DND-41 (cell line): ENCODE measurements around the gene NEK8.

Source experiments
- ATAC-seq: fragments of 200-7000 bp; cut with Tn5 transposase; 3 replicates; pipeline ENCODE4 v1.9.1; 2021; ENCODE audit warnings: low read depth; ENCODE audit not compliant: insufficient read depth
- DNase-seq: peaks from one replicate; pipeline ENCODE4 v3.0.0-alpha.2; 2020
- H2AFZ ChIP-seq: 2 replicates; pipeline ENCODE4 v1.6.0; 2012; ENCODE audit warnings: low read depth, low read length
- H3K27ac ChIP-seq: 2 replicates; pipeline ENCODE4 v1.5.1; 2012; ENCODE audit warnings: low read length, inconsistent platforms
- H3K27me3 ChIP-seq: fragments of 200-600 bp; sonication (generic); 2 replicates; pipeline ENCODE4 v1.6.0; 2012; ENCODE audit warnings: low read length, mild to moderate bottlenecking, inconsistent platforms; ENCODE audit not compliant: insufficient read depth, poor library complexity
- H3K36me3 ChIP-seq: 2 replicates; pipeline ENCODE4 v1.5.1; 2012; ENCODE audit warnings: low read length, inconsistent platforms; ENCODE audit not compliant: insufficient read depth
- H3K4me1 ChIP-seq: 2 replicates; pipeline ENCODE4 v1.5.1; 2012; ENCODE audit warnings: mild to moderate bottlenecking, low read length; ENCODE audit not compliant: insufficient read depth
- H3K4me2 ChIP-seq: 2 replicates; pipeline ENCODE4 v1.6.0; 2012; ENCODE audit warnings: mild to moderate bottlenecking, moderate library complexity, low read length, inconsistent platforms; ENCODE audit not compliant: insufficient read depth
- H3K4me3 ChIP-seq, 2 experiments: fragments of 200-600 bp in 1 of 2; shearing (Covaris generic) in 1 of 2; 2 replicates each; pipeline ENCODE4 v1.5.1; 2012 to 2016; ENCODE audit warnings: inconsistent platforms in 2 of 2, low read length in 2 of 2, mild to moderate bottlenecking in 2 of 2, low read depth in 1 of 2, moderate library complexity in 1 of 2
- H3K79me2 ChIP-seq: 2 replicates; pipeline ENCODE4 v1.6.0; 2012; ENCODE audit warnings: low read length, inconsistent platforms; ENCODE audit not compliant: insufficient read depth
- H3K9ac ChIP-seq: 2 replicates; pipeline ENCODE4 v1.6.0; 2012; ENCODE audit warnings: low read depth, mild to moderate bottlenecking, inconsistent platforms, low read length, moderate library complexity
- H3K9me3 ChIP-seq: 2 replicates; pipeline ENCODE4 v1.5.1; 2012; ENCODE audit warnings: low read length, moderate library complexity, mild to moderate bottlenecking, inconsistent platforms; ENCODE audit not compliant: insufficient read depth, severe bottlenecking
- H4K20me1 ChIP-seq: 2 replicates; pipeline ENCODE4 v1.6.0; 2012; ENCODE audit warnings: low read length; ENCODE audit not compliant: insufficient read depth
- EZH2 ChIP-seq: IDR thresholded peaks from 3 replicates; pipeline ENCODE4 v1.6.1; 2012; ENCODE audit warnings: borderline replicate concordance, low read depth, mild to moderate bottlenecking, moderate library complexity, low read length, inconsistent platforms; ENCODE audit not compliant: severe bottlenecking
- TF ChIP-seq, protein P1 (sequence below): IDR thresholded peaks from 2 replicates; pipeline ENCODE4 v1.5.1; 2012; ENCODE audit warnings: borderline replicate concordance, low read length, moderate library complexity, mild to moderate bottlenecking; ENCODE audit not compliant: poor library complexity, severe bottlenecking; ENCODE audit errors: extremely low read depth

The NEK8 gene

DNA sequence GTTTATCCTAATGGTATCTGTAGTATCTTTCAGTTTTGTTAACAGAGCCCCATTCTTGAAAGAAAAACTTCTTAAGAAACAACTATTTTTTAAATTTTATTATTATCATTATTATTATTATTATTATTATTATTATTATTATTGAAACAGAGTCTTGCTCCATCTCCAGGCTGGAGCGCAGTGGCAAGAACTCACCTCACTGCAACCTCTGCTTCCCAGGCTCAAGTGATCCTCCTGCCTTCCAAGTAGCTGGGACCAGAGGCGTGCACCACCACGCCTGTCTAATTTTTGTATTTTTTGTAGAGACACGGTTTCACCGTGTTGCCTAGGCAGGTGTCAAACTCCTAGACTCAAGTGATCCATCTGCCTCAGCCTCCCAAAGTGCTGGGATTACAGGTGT lies 43.2 kb upstream of the NEK8 start:
- Histone ChIP-seq H3K4me3 (no peak overlapping the region), H3K27me3 (no peaks in the 10 kb centered on the region), H3K27ac (no peak overlapping the region), H2AFZ (no peak overlapping the region), H3K36me3 (peaks cover 98% of the 10 kb centered on the region), H3K79me2 (no peaks in the 10 kb centered on the region), H3K9me3 (no peaks in the 10 kb centered on the region), H4K20me1 (peaks cover 6% of the 10 kb centered on the region; the same call in 1 of the 2 replicates), H3K9ac (no peak overlapping the region), H3K4me1 (no peaks in the 10 kb centered on the region), H3K4me2 (no peak overlapping the region)
- ATAC-seq: no peak
- no peak for DNase-seq
- TF ChIP-seq, protein P1, sequence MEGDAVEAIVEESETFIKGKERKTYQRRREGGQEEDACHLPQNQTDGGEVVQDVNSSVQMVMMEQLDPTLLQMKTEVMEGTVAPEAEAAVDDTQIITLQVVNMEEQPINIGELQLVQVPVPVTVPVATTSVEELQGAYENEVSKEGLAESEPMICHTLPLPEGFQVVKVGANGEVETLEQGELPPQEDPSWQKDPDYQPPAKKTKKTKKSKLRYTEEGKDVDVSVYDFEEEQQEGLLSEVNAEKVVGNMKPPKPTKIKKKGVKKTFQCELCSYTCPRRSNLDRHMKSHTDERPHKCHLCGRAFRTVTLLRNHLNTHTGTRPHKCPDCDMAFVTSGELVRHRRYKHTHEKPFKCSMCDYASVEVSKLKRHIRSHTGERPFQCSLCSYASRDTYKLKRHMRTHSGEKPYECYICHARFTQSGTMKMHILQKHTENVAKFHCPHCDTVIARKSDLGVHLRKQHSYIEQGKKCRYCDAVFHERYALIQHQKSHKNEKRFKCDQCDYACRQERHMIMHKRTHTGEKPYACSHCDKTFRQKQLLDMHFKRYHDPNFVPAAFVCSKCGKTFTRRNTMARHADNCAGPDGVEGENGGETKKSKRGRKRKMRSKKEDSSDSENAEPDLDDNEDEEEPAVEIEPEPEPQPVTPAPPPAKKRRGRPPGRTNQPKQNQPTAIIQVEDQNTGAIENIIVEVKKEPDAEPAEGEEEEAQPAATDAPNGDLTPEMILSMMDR: no peak
- no peak for TF ChIP-seq EZH2

DNA sequence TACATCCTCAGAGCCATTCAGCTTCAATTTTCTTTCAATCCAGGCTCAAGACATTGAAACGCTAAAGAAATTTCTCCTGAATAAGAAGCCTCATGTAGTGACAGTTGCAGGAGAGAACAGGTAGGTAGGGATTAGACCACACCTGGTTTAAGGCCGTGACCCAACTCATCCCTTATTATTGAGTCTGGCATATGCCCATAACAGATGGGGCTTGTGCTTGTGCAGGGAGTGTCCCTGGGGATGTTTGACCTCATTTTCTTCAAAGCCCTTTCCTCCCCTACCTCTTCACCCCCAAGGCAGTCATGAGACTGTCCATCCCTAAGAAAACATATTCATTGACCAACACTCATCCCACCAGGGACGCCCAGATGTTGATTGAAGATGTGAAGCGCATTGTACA lies 42.3 kb upstream of the NEK8 start:
- no peak overlapping the region for H3K9ac ChIP-seq
- no peak overlapping the region for H3K4me3 ChIP-seq
- ATAC-seq (no peak), DNase-seq (no peak)
- H3K36me3 ChIP-seq: peaks cover 98% of the 10 kb centered on the region
- no peaks in the 10 kb centered on the region for H3K4me1 ChIP-seq
- H3K79me2 ChIP-seq: no peaks in the 10 kb centered on the region
- no peak overlapping the region for H2AFZ ChIP-seq
- TF ChIP-seq EZH2: no peak
- TF ChIP-seq, protein P1: no peak
- no peaks in the 10 kb centered on the region for H3K9me3 ChIP-seq
- peaks cover 6% of the 10 kb centered on the region; the same call in 1 of the 2 replicates for H4K20me1 ChIP-seq
- H3K27me3 ChIP-seq: no peaks in the 10 kb centered on the region
- no peak overlapping the region for H3K4me2 ChIP-seq
- H3K27ac ChIP-seq: no peak overlapping the region

DNA sequence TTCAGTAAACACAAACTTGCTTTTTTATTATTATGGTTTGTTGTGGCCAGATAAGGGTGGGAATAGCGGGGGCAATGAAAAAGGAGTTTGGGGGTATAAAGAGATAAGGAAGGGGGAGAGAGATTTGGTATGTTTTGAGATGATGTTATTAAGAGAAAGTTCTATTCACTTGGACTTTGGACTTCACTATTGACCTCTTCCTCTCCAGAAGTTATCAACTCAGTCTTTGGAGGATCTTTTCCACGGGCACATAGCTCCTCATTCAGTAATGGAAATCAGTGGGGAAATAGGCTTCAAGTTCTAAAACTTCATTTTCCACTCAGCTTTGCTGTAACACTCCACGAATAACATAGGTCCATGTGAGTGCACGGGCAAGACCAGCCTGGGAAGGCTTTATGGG lies 40.1 kb upstream of the NEK8 start:
- DNase-seq (no peak), ATAC-seq (no peak)
- Histone ChIP-seq H3K4me1 (no peaks in the 10 kb centered on the region), H3K27ac (no peak overlapping the region), H3K4me3 (no peak overlapping the region), H3K79me2 (no peaks in the 10 kb centered on the region), H3K4me2 (no peak overlapping the region), H3K9ac (no peak overlapping the region), H3K27me3 (no peaks in the 10 kb centered on the region), H3K9me3 (no peaks in the 10 kb centered on the region), H4K20me1 (0 out of 2 replicates have a peak, but pooled peaks cover 4% of the 10 kb centered on the region), H2AFZ (no peak overlapping the region), H3K36me3 (peaks cover 91% of the 10 kb centered on the region)
- no peak for TF ChIP-seq EZH2
- TF ChIP-seq, protein P1: no peak

DNA sequence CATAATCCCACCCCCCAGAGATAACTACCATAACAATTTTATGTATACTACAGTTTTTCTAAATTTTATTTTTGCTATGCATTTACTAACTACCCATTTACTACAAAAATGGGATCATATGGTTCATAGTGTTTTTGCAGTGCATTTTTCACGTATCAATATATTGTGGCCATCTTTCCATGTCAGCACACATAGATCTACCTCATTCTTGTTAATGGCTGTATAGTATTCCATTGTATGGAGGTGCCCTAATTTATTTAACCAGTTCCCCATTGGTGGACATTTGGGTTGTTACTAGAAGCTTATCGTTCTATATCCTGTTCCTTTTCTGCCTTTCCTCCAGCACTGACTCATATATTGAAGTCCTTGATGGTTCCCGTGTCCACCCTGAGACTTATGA lies 39.6 kb upstream of the NEK8 start:
- Histone ChIP-seq H4K20me1 (0 out of 2 replicates have a peak, but pooled peaks cover 4% of the 10 kb centered on the region), H3K9me3 (no peaks in the 10 kb centered on the region), H3K79me2 (no peaks in the 10 kb centered on the region), H3K4me3 (no peak overlapping the region), H2AFZ (no peak overlapping the region), H3K4me1 (no peaks in the 10 kb centered on the region), H3K27me3 (no peaks in the 10 kb centered on the region), H3K36me3 (peaks cover 92% of the 10 kb centered on the region), H3K9ac (no peak overlapping the region), H3K4me2 (no peak overlapping the region), H3K27ac (no peak overlapping the region)
- TF ChIP-seq EZH2: no peak
- TF ChIP-seq, protein P1: no peak
- no peak for DNase-seq
- ATAC-seq: no peak
